GM12878 (cell line): Measurements from ENCODE around the gene EMID1. TPM values are rescaled to one million over a fixed set of nuclear protein-coding genes. Genes with fewer than 3 reads are reported as not detected.

Experiments used
- ATAC-seq: fragments of 200-7000 bp; cut with Tn5 transposase; 3 replicates; pipeline ENCODE4 v1.9.1; 2020; ENCODE audit warnings: mild to moderate bottlenecking, moderate library complexity
- BruUV-seq: library from RNA; stranded (reverse); fragments of 400-500 nt; replicated peaks from 2 replicates; lab custom pipeline; 2021; lab: Mats Ljungman, UMichigan
- CTCF ChIA-PET: fragments of 300-600 bp; sonication (Branson Sonifier 250); formaldehyde crosslinking; extraction: SDS; loops from one replicate; lab custom pipeline; 2021; ENCODE audit warnings: inconsistent platforms; lab: Yijun Ruan, JAX
- POLR2A ChIA-PET: fragments of 350-600 bp; formaldehyde crosslinking; extraction: SDS; loops from one replicate; lab custom pipeline; 2021; ENCODE audit warnings: inconsistent platforms; lab: Charles Lee
- RAD21 ChIA-PET: fragments of 300-600 bp; sonication (Branson Sonifier 250); formaldehyde crosslinking; loops from one replicate; lab custom pipeline; 2023; ENCODE audit warnings: antibody characterized with exemption; ENCODE audit not compliant: unreplicated experiment; lab: Charles Lee
- SMC1A ChIA-PET: fragments of 300-600 bp; sonication (Branson Sonifier 250); formaldehyde crosslinking; loops from one replicate; lab custom pipeline; 2023; ENCODE audit not compliant: unreplicated experiment, uncharacterized antibody; lab: Charles Lee
- DNase-seq: peaks from one replicate; pipeline ENCODE4 v3.0.0-alpha.2; 2011; ENCODE audit warnings: low read depth, low spot score
- FAIRE-seq: peaks from 3 replicates; lab custom pipeline; 2011; peaks lifted over from hg19 to GRCh38; lab: Jason Lieb, UNC
- H2AFZ ChIP-seq: 2 replicates; pipeline ENCODE4 v1.6.0; 2011; ENCODE audit warnings: low read depth, low read length, control low read depth; ENCODE audit not compliant: control insufficient read depth
- H3K27ac ChIP-seq: 2 replicates; pipeline ENCODE4 v1.5.1; 2011; ENCODE audit warnings: control low read depth; ENCODE audit not compliant: control insufficient read depth, insufficient read depth
- H3K27me3 ChIP-seq, 2 experiments: replicated peaks in 1 of 2; 2 replicates each; pipeline versions ENCODE4 v1.6.0 to v1.6.1; 2011; ENCODE audit warnings: low read length in 1 of 2; ENCODE audit not compliant: control insufficient read depth in 2 of 2, insufficient read depth in 2 of 2
- H3K36me3 ChIP-seq, 2 experiments: 2 replicates each; pipeline ENCODE4 v1.5.1; 2011; ENCODE audit warnings: low read length in 1 of 2; ENCODE audit not compliant: control insufficient read depth in 2 of 2, insufficient read depth in 2 of 2
- H3K4me1 ChIP-seq: 2 replicates; pipeline ENCODE4 v1.6.1; 2011; ENCODE audit warnings: mild to moderate bottlenecking, low read length, moderate library complexity, mixed read lengths; ENCODE audit not compliant: control insufficient read depth, insufficient read depth
- H3K4me2 ChIP-seq: 2 replicates; pipeline ENCODE4 v1.6.0; 2011; ENCODE audit warnings: control low read depth; ENCODE audit not compliant: control insufficient read depth, insufficient read depth
- H3K4me3 ChIP-seq: fragments of 200-600 bp; sonication (generic); 2 replicates; pipeline ENCODE4 v1.5.1; 2016
- H3K79me2 ChIP-seq: 2 replicates; pipeline ENCODE4 v1.6.0; 2011; ENCODE audit warnings: low read length; ENCODE audit not compliant: control insufficient read depth, insufficient read depth
- H3K9ac ChIP-seq: 2 replicates; pipeline ENCODE4 v1.8.0; 2011; ENCODE audit warnings: low read length, control low read depth, mixed read lengths; ENCODE audit not compliant: control insufficient read depth, insufficient read depth
- H3K9me3 ChIP-seq: replicated peaks from 3 replicates; pipeline ENCODE4 v1.5.1; 2011; ENCODE audit warnings: mild to moderate bottlenecking, low read length; ENCODE audit not compliant: control insufficient read depth, insufficient read depth
- H4K20me1 ChIP-seq: 2 replicates; pipeline ENCODE4 v1.6.0; 2011; ENCODE audit not compliant: control insufficient read depth, insufficient read depth
- ATF2 ChIP-seq: IDR thresholded peaks from 2 replicates; pipeline ENCODE4 v1.6.1; 2012; ENCODE audit warnings: low read length, inconsistent platforms
- BACH1 ChIP-seq: fragments of 450-650 bp; IDR thresholded peaks from 2 replicates; pipeline ENCODE4 v1.6.1; 2017; ENCODE audit warnings: mild to moderate bottlenecking, borderline replicate concordance
- BCL11A ChIP-seq: IDR thresholded peaks from 2 replicates; pipeline ENCODE4 v1.6.1; 2011; ENCODE audit warnings: low read depth, low read length
- BCL3 ChIP-seq: IDR thresholded peaks from 2 replicates; pipeline ENCODE4 v1.6.1; 2011; ENCODE audit warnings: borderline replicate concordance, low read depth, mild to moderate bottlenecking, moderate library complexity, low read length; ENCODE audit not compliant: insufficient read depth, poor library complexity, severe bottlenecking
- MTA3 ChIP-seq: IDR thresholded peaks from 2 replicates; pipeline ENCODE4 v1.6.1; 2012; ENCODE audit warnings: low read length, inconsistent platforms, borderline replicate concordance
- PML ChIP-seq: IDR thresholded peaks from 2 replicates; pipeline ENCODE4 v1.6.1; 2012; ENCODE audit warnings: low read length, inconsistent platforms
- POLR2A ChIP-seq: IDR thresholded peaks from 2 replicates; pipeline ENCODE4 v1.6.1; 2011; ENCODE audit warnings: low read depth, mild to moderate bottlenecking, low read length
- POLR2AphosphoS5 ChIP-seq: IDR thresholded peaks from 2 replicates; pipeline ENCODE4 v1.6.1; 2011; ENCODE audit warnings: mild to moderate bottlenecking, low read length, inconsistent platforms
- STAT1 ChIP-seq: fragments of 450-650 bp; conservative IDR thresholded peaks from 2 replicates; pipeline ENCODE4 v1.6.1; 2014; ENCODE audit warnings: antibody characterized with exemption, mild to moderate bottlenecking
- ZBED1 ChIP-seq: IDR thresholded peaks from 2 replicates; pipeline ENCODE4 v1.6.1; 2016; ENCODE audit warnings: borderline replicate concordance
- WGBS: methylation state at CpG from one replicate; pipeline ENCODE4 v1.1.6; 2016; ENCODE audit warnings: low lambda C conversion rate; ENCODE audit not compliant: insufficient replicate concordance, insufficient coverage; ENCODE audit errors: missing lambda C conversion rate; 5-methylcytosine and 5-hydroxymethylcytosine counted together
- in situ Hi-C: fragments of 300-500 bp; cut with MboI; formaldehyde crosslinking; loops from 9 replicates; pipeline ENCODE4 v1.14.3; 2018; ENCODE audit warnings: mixed read lengths
- intact Hi-C: fragments of 100-400 bp; cut with micrococcal nuclease; formaldehyde crosslinking; loops from one replicate; pipeline ENCODE4 v1.14.2; 2022; ENCODE audit not compliant: unreplicated experiment
- polyA plus RNA-seq, 11 experiments: library from polyadenylated mRNA; depleted of rRNA in 4 of 11; unstranded in 6 of 11; stranded (reverse) in 5 of 11; fragments of >200 nt; fragmentation: Nextera tagmentation in 4 of 11; fragmentation: Illumina TruSeq in 1 of 11; extraction: Ambion mirVana in 4 of 11; extraction: Trizol in 1 of 11; gene quantifications; 1 replicate in 1 of 11; 2 replicates in 10 of 11; pipeline versions ENCODE4 v1.2.1 to v1.2.3, GENCODE V29; 2011 to 2016; ENCODE audit warnings: inconsistent platforms in 2 of 11, missing spikeins in 2 of 11, low read depth in 1 of 11
- total RNA-seq, 4 experiments: library from RNA; depleted of rRNA in 3 of 4; stranded (reverse); fragments of >200 nt in 3 of 4; fragmentation: Illumina TruSeq in 1 of 4; extraction: Trizol in 1 of 4; gene quantifications; 2 replicates each; pipeline versions ENCODE4 v1.2.1 to v1.2.3, GENCODE V29; 2013 to 2021

EMID1 gene
- total and polyA plus RNA-seq, 10 of the 15 experiments (the other 5 are each of a cell fraction or from before 2014, with no cell fraction given) = 1.2 to 60.3 (median 12.0) TPM

GRCh38 chr22:29300807-29301601 lies 95.3 kb downstream of the EMID1 start:
- no peak overlapping the region for H3K9ac ChIP-seq
- ChIA-PET CTCF (no interaction called here), POLR2A (no interaction called here), RAD21 (no interaction called here), SMC1A (no interaction called here)
- H2AFZ ChIP-seq = no peak overlapping the region
- DNase-seq = no peak
- H3K79me2 ChIP-seq = no peaks in the 10 kb centered on the region
- no peaks in the 10 kb centered on the region; the same call in 1 of the 2 replicates for H3K4me1 ChIP-seq
- H3K4me2 ChIP-seq = no peak overlapping the region
- TF ChIP-seq ATF2 (peak; percentile 58; the same call in 1 of the 2 replicates), STAT1 (no peak), ZBED1 (peak; percentile 52; the same call in 1 of the 2 replicates), BCL3 (peak; percentile 43), POLR2A (peak; percentile 38; the same call in 1 of the 2 replicates), PML (peak; percentile 84), POLR2AphosphoS5 (peak; percentile 90), BCL11A (peak; percentile 13; the same call in 1 of the 2 replicates), MTA3 (no peak; the same call in none of the 2 replicates), BACH1 (0 out of 2 replicates have a peak, but pooled peaks have one; percentile 23)
- H4K20me1 ChIP-seq = no peaks in the 10 kb centered on the region
- no peak overlapping the region for H3K4me3 ChIP-seq
- no TSS peak for BruUV-seq
- ATAC-seq = peak; percentile 24
- no peak overlapping the region for H3K27ac ChIP-seq
- H3K27me3 ChIP-seq = peaks cover 2% of the 10 kb centered on the region in 2 experiments; a peak in 2 of 4 replicates
- in situ Hi-C loops (no loop called here), intact Hi-C loops (no loop called here)
- no peak for FAIRE-seq
- H3K9me3 ChIP-seq = no peaks in the 10 kb centered on the region; the same call in 2 of the 3 replicates
- WGBS = 67% methylated on average over 10 of the region's 10 CpGs
- peaks cover 29 to 31% of the 10 kb centered on the region in 2 experiments for H3K36me3 ChIP-seq
